ENCODE results near the gene CCDC60.

CCDC60 gene

GRCh38 chr12:119459481-119459880, 125.0 kb downstream of the CCDC60 start:
- CTCF ChIA-PET, result no interaction called here

GRCh38 chr12:119460876-119461275, 126.3 kb downstream of the CCDC60 start:
- DNase-seq (ENCODE audit: extremely low spot score), result no peak
- no peak for TF ChIP-seq BHLHE40 (IDR thresholded peaks at IDR 0.05; ENCODE audit: borderline replicate concordance)
- TF ChIP-seq ZNF384 (IDR thresholded peaks at IDR 0.05), result no peak
- no peak for TF ChIP-seq HDGF (IDR thresholded peaks at IDR 0.05; ENCODE audit: borderline replicate concordance)
- TF ChIP-seq FOXK2 (IDR thresholded peaks at IDR 0.05), result no peak
- TF ChIP-seq FOXA1 (IDR thresholded peaks at IDR 0.05), result no peak
- no peak for TF ChIP-seq PKNOX1 (IDR thresholded peaks at IDR 0.05)
- TF ChIP-seq ELF4 (IDR thresholded peaks at IDR 0.05), result no peak
- no peak for TF ChIP-seq CTBP1 (IDR thresholded peaks at IDR 0.05; ENCODE audit: borderline replicate concordance)
- TF ChIP-seq LEF1 (IDR thresholded peaks at IDR 0.05; ENCODE audit: borderline replicate concordance), result no peak
- no peak for TF ChIP-seq SP1 (IDR thresholded peaks at IDR 0.05)
- TF ChIP-seq TARDBP (IDR thresholded peaks at IDR 0.05), result no peak
- no peak for TF ChIP-seq ARNT (IDR thresholded peaks at IDR 0.05)
- TF ChIP-seq L3MBTL2 (conservative IDR thresholded peaks at IDR 0.05), result no peak
- no peak for TF ChIP-seq NFRKB (IDR thresholded peaks at IDR 0.05)
- no peak for TF ChIP-seq FOXM1 (IDR thresholded peaks at IDR 0.05; ENCODE audit: borderline replicate concordance)
- TF ChIP-seq SUZ12 (IDR thresholded peaks at IDR 0.05), result no peak
- CTCF ChIA-PET, result no interaction called here
- POLR2A ChIA-PET, result no interaction called here

More at GRCh38 chr12:119459481-119459880, 125.0 kb downstream of the CCDC60 start:
- POLR2A ChIA-PET, result no interaction called here
- TF ChIP-seq FOXA1 (IDR thresholded peaks at IDR 0.05) (no peak), L3MBTL2 (conservative IDR thresholded peaks at IDR 0.05) (no peak), ELF4 (IDR thresholded peaks at IDR 0.05) (no peak), SP1 (IDR thresholded peaks at IDR 0.05) (no peak), FOXK2 (IDR thresholded peaks at IDR 0.05) (no peak), TARDBP (IDR thresholded peaks at IDR 0.05) (no peak), SUZ12 (IDR thresholded peaks at IDR 0.05) (no peak), BHLHE40 (IDR thresholded peaks at IDR 0.05; ENCODE audit: borderline replicate concordance) (no peak), NFRKB (IDR thresholded peaks at IDR 0.05) (no peak)
- no peak for DNase-seq (ENCODE audit: extremely low spot score)

- ChIA-PET POLR2A (no interaction called here), CTCF (no interaction called here)
- DNase-seq (ENCODE audit: extremely low spot score), result no peak
- no peak for TF ChIP-seq FOXA1 (IDR thresholded peaks at IDR 0.05)
- no peak for TF ChIP-seq ELF4 (IDR thresholded peaks at IDR 0.05)
- TF ChIP-seq PKNOX1 (IDR thresholded peaks at IDR 0.05), result no peak
- TF ChIP-seq L3MBTL2 (conservative IDR thresholded peaks at IDR 0.05), result no peak
- no peak for TF ChIP-seq ARNT (IDR thresholded peaks at IDR 0.05)
- TF ChIP-seq FOXM1 (IDR thresholded peaks at IDR 0.05; ENCODE audit: borderline replicate concordance), result no peak
- no peak for TF ChIP-seq BHLHE40 (IDR thresholded peaks at IDR 0.05; ENCODE audit: borderline replicate concordance)
- TF ChIP-seq FOXK2 (IDR thresholded peaks at IDR 0.05), result no peak
- TF ChIP-seq LEF1 (IDR thresholded peaks at IDR 0.05; ENCODE audit: borderline replicate concordance), result no peak
- no peak for TF ChIP-seq SP1 (IDR thresholded peaks at IDR 0.05)
- TF ChIP-seq TARDBP (IDR thresholded peaks at IDR 0.05), result no peak
- TF ChIP-seq NFRKB (IDR thresholded peaks at IDR 0.05), result no peak
- no peak for TF ChIP-seq SUZ12 (IDR thresholded peaks at IDR 0.05)
- TF ChIP-seq ZNF384 (IDR thresholded peaks at IDR 0.05), result no peak
- TF ChIP-seq CTBP1 (IDR thresholded peaks at IDR 0.05; ENCODE audit: borderline replicate concordance), result no peak
These were observed 127.2 kb downstream of the CCDC60 start for GRCh38 chr12:119461636-119462214.

GRCh38 chr12:119463211-119463926, 128.8 kb downstream of the CCDC60 start:
- no peak for DNase-seq (ENCODE audit: extremely low spot score)
- ChIA-PET POLR2A (no interaction called here), CTCF (no interaction called here)
- TF ChIP-seq PKNOX1 (IDR thresholded peaks at IDR 0.05) (no peak), CTBP1 (IDR thresholded peaks at IDR 0.05; ENCODE audit: borderline replicate concordance) (no peak), NFRKB (IDR thresholded peaks at IDR 0.05) (no peak)

- TF ChIP-seq CTBP1 (IDR thresholded peaks at IDR 0.05; ENCODE audit: borderline replicate concordance) (no peak), BHLHE40 (IDR thresholded peaks at IDR 0.05; ENCODE audit: borderline replicate concordance) (no peak), FOXM1 (IDR thresholded peaks at IDR 0.05; ENCODE audit: borderline replicate concordance) (no peak), ELF4 (IDR thresholded peaks at IDR 0.05) (no peak), L3MBTL2 (conservative IDR thresholded peaks at IDR 0.05) (no peak), ARNT (IDR thresholded peaks at IDR 0.05) (no peak), ZNF384 (IDR thresholded peaks at IDR 0.05) (no peak), SUZ12 (IDR thresholded peaks at IDR 0.05) (no peak), PKNOX1 (IDR thresholded peaks at IDR 0.05) (no peak), NFRKB (IDR thresholded peaks at IDR 0.05) (no peak), LEF1 (IDR thresholded peaks at IDR 0.05; ENCODE audit: borderline replicate concordance) (no peak)
- no peak for DNase-seq (ENCODE audit: extremely low spot score)
- ChIA-PET POLR2A (no interaction called here), CTCF (interaction anchor here (0.9 kb wide), 1 partner anchor 9 kb away, joined by 4 read pairs; no protein-coding TSS in a partner anchor)
These were observed 133.8 kb downstream of the CCDC60 start for GRCh38 chr12:119468296-119468695.
